GM21526 (cell line): ENCODE results near the gene ITLN1.
"Not testable (repeated sequence)": the region's sequence is repeated elsewhere in the genome, so short reads cannot be mapped to it uniquely, and the experiment has no call there.

Experiments
- ATAC-seq: cut with Tn5 transposase; IDR thresholded peaks from one replicate; pipeline ENCODE4 v1.9.1; 2021; ENCODE audit warnings: moderate library complexity; ENCODE audit not compliant: unreplicated experiment, low FRiP score

Gene ITLN1

GRCh38 chr1:160883581-160884513 lies 1.1 kb downstream of the ITLN1 start:
- no peak for ATAC-seq

DNA sequence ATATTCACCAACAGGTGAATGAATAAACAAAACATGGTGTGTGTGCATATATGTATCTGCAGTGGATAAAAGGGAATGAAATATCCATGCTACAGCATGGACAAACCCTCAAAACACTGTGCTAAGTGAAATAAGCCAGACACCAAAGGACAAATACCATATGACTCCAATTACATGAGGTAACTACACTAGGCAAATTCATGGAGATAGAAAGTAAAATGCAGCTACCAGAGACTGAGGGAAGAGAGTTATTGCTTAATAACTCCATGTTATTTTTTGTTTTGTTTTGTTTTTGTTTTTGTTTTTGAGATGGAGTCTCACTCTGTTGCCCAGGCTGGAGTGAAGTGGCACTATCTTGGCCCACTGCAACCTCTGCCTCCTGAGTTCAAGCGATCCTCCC lies 2.4 kb downstream of the ITLN1 start:
- ATAC-seq = no peak

GRCh38 chr1:160881264-160881663 lies 3.7 kb downstream of the ITLN1 start:
- ATAC-seq = not testable (repeated sequence)

- ATAC-seq = no peak
Observed at GRCh38 chr1:160880216-160880615, 4.8 kb downstream of the ITLN1 start.

- ATAC-seq = no peak
Observed at GRCh38 chr1:160879056-160879455, 5.9 kb downstream of the ITLN1 start.

DNA sequence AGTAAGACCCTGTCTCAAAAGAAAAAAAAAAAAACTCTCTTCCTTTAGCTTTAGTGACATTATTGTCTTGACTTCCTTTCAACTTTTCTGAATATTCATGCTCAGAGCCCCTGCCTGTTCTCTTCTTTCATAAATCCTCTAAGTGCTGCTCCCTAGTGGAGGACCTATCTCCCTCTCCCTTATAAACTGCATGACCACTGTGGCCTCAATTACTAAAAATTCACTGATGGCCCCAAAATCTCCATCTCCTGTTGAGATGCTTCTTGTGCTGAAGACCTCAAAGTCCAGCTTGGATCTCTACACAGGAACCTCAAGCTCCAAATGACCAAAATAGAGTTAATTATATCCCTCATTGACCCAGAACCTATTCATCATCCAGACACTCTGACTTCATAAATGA lies 7.8 kb downstream of the ITLN1 start:
- no peak for ATAC-seq

- ATAC-seq = no peak
Observed at GRCh38 chr1:160876311-160876710, 8.7 kb downstream of the ITLN1 start.

DNA sequence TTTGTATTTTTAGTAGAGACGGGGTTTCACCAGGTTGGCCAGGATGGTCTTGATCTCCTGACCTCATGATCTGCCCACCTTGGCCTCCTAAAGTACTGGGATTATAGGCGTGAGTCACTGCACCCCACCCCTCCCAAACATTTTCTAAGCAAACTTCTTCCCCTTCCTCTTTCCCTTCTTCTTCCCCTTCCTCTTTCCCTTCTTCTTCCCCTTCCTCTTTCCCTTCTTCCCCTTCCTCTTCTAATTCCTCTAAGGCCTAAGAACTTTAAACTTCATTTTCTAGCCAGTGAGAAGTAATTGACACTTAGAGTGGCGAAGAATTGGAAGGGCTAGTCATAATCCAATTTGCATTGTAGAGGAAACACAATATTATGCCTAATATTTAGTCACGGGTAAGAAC lies 9.4 kb downstream of the ITLN1 start:
- not testable (repeated sequence) for ATAC-seq

DNA sequence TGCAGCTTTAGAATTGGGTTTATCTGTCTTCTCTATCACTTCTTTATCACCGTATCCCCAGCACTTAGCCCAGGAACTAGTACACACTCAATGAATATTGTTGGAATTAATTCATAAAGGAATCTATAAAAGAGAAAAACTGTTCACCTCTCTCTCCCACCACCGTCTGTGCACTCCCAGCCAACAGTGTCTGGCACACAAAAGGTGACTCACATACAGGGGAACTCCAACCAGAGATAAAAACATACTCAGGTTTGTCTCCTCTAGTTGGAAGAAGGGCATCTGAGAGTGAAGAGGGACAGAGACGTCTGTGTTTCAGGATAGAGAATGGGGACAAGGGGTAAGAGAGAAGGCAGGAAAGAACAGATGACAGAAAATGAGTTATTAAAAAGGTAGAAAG lies 10.0 kb downstream of the ITLN1 start:
- no peak for ATAC-seq

DNA sequence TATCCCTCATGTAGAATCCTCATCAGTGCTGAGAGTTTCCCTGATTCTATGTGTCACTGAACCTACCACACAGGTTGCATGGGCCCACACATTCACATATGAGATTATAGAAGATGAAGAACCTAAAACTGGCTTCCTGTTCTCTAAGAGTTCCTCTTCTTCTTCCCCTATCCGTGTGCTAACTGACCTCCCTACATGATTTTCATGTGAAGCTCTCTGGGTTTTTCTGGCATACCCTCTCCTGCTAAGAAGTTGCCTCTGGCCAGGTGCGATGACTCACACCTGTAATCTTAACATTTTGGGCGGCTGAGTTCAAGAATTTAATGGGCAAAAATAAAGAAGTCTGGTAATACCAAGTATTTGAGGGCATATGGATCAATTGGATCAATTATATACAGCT lies 16.8 kb downstream of the ITLN1 start:
- no peak for ATAC-seq

- ATAC-seq = not testable (repeated sequence)
Observed at GRCh38 chr1:160867651-160868050, 17.3 kb downstream of the ITLN1 start.

DNA sequence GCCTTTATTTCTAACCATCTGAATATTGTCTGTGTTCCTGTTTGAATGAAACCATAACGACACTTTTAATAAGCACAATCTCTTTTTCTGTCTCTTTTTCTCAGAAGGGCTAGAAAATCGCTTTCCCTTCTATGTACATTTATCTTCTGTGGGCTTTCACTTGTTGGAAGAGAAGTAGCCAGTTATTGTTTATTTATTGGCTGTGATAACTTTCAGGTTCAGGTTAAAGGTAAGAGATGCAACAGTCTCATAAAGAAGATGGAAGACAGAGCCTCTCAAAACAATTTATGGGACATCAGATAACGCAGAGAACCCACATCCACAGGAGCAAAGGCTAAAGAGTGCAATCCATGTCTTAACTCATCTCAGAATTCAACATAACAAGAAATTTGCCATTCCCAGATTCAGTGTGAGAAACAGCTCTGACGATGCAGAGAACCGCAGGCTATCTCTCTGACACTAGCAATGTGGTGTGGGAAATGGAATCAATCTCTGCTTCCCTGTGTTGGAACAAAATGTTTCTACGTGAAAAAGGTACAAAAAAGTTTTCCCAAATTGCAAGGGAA lies 18.2 kb downstream of the ITLN1 start:
- no peak for ATAC-seq

DNA sequence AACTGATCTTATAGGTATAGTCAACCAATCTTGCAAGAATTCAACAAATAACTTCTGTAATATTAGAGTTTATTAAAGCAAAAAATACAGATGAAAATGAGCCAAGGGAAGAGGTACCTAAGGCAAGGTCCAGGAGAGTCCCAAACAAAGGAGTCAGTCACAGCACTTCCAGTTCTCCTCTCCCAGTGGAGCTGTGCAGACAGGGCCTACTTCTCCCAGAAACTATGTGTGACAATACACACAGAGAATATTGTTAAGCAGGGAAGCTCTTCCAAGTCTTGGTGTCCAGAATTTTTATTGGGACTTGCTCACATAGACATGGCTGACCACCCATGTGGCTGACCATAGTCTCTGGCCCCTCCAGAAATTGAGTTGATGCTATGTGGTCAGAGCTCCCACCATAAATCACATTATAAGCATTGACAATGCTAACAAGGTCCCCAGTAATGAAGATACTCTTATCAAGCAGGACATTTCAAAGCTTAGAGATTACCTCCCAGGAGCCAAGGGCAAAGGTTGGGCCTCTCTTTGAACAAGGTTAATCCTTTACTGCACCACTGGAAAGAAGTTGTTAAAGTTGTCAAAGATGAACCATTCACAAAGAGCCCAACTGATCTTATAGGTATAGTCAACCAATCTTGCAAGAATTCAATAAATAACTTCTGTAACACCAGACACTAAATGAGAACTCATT lies 18.8 kb downstream of the ITLN1 start:
- ATAC-seq = no peak

- ATAC-seq = no peak
Observed at GRCh38 chr1:160865337-160865736, 19.6 kb downstream of the ITLN1 start.

- ATAC-seq = no peak
Observed at GRCh38 chr1:160864173-160864572, 20.8 kb downstream of the ITLN1 start.

GRCh38 chr1:160863774-160864131 lies 21.2 kb downstream of the ITLN1 start:
- ATAC-seq = no peak

GRCh38 chr1:160863061-160863773 lies 21.8 kb downstream of the ITLN1 start:
- ATAC-seq = no peak

- ATAC-seq = no peak
Observed at GRCh38 chr1:160862203-160863060, 22.5 kb downstream of the ITLN1 start, which contains the start of gene CD244. Gene CD244, minus strand, starts transcription at chr1:160862887. Its CDS starts 210 bp downstream, at chr1:160862677.

DNA sequence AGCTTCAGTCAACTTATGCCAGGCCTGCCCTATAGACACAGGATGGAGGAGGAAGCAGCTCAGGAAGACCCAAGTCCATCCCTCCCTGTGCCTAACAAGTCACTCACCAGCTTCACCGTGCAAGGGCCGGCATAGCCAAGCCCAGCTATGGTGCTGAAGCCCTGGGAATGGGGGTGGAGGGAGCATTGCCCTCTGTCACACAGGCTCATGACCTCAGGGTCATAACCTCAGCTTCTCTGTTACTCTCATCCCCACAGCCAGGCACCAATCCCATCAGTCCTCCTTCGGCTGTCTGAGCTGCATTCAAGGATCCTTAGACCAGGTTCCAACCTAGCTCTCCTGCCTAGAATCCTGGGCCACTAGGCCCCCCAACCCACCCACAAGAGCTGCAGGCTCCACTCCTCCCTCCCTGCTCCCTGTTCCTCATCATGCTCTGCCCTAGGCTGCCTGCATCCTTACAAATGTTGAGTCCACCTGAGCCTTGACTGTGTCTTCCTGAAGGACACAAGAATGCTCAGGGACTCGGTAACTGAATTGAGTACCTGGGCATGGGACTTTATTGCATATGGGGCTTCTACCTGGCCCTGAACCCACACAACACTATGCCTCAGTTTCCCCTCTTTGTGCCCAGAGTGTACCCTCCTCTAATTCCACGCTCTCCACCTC lies 24.0 kb downstream of the ITLN1 start:
- ATAC-seq = no peak
